K562 (cell line): Measurements from ENCODE around the gene IL13RA1. TPM values are rescaled to one million over a fixed set of nuclear protein-coding genes. Genes with fewer than 3 reads are reported as not detected.

ENCODE experiments used
- ATAC-seq: fragments of 200-7000 bp; cut with Tn5 transposase; 3 replicates; pipeline ENCODE4 v1.9.1; 2020; ENCODE audit warnings: moderate library complexity
- BruUV-seq: library from RNA; stranded (reverse); fragments of 400-500 nt; replicated peaks from 2 replicates; lab custom pipeline; 2021; lab: Mats Ljungman, UMichigan
- CTCF ChIA-PET: fragments of 300-600 bp; formaldehyde crosslinking; extraction: SDS; loops from one replicate; lab custom pipeline; 2021; ENCODE audit warnings: low intra/inter-chr PET ratio; lab: Yijun Ruan, JAX
- POLR2A ChIA-PET: fragments of 300-600, 350-650 bp; sonication (Branson Sonifier 250); formaldehyde crosslinking; extraction: SDS; loops from one replicate; lab custom pipeline; 2021; ENCODE audit warnings: antibody characterized with exemption, inconsistent platforms; lab: Yijun Ruan, JAX
- DNase-seq, 4 experiments: peaks; one replicate each; pipeline versions ENCODE4 v3.0.0 to v3.0.0-alpha.2; 2011 to 2018; ENCODE audit warnings: low spot score in 3 of 4, mixed read lengths in 3 of 4; ENCODE audit errors: extremely low read depth in 1 of 4
- FAIRE-seq: peaks from 2 replicates; lab custom pipeline; 2011; peaks lifted over from hg19 to GRCh38; lab: Jason Lieb, UNC
- H2AFZ ChIP-seq: 2 replicates; pipeline ENCODE4 v1.6.0; 2011; ENCODE audit warnings: low read depth, low read length, control low read depth, inconsistent platforms
- H3K27ac ChIP-seq: fragments of 200-600 bp; 3 replicates; pipeline ENCODE4 v1.8.0; 2011; ENCODE audit warnings: low read depth, mild to moderate bottlenecking, control low read depth, inconsistent platforms, low read length, moderate library complexity, mixed read lengths; ENCODE audit errors: extremely low read depth
- H3K27me3 ChIP-seq, 2 experiments: fragments of 300-600 bp in 1 of 2; 2 replicates in 1 of 2; 3 replicates in 1 of 2; pipeline versions ENCODE4 v1.6.0 to v1.8.0; 2011; ENCODE audit warnings: inconsistent platforms in 2 of 2, low read length in 2 of 2, mild to moderate bottlenecking in 1 of 2, mixed read lengths in 1 of 2, moderate library complexity in 1 of 2; ENCODE audit not compliant: control insufficient read depth in 2 of 2, insufficient read depth in 2 of 2
- H3K36me3 ChIP-seq: fragments of 300-600 bp; 3 replicates; pipeline ENCODE4 v1.8.0; 2011; ENCODE audit warnings: mild to moderate bottlenecking, low read length, inconsistent platforms; ENCODE audit not compliant: control insufficient read depth, insufficient read depth
- H3K4me1 ChIP-seq, 2 experiments: fragments of 200-600 bp in 1 of 2; replicated peaks in 1 of 2; 2 replicates in 1 of 2; 3 replicates in 1 of 2; pipeline versions ENCODE4 v1.5.1 to v1.8.0; 2011; ENCODE audit warnings: inconsistent platforms in 2 of 2, low read length in 2 of 2, mild to moderate bottlenecking in 1 of 2, mixed read lengths in 1 of 2, moderate library complexity in 1 of 2; ENCODE audit not compliant: control insufficient read depth in 2 of 2, insufficient read depth in 2 of 2
- H3K4me2 ChIP-seq: 2 replicates; pipeline ENCODE4 v1.6.1; 2011; ENCODE audit warnings: low read length, control low read depth, inconsistent platforms, mixed read lengths; ENCODE audit not compliant: insufficient read depth
- H3K4me3 ChIP-seq: fragments of 200-600 bp; sonication (generic), shearing (Covaris generic); 2 replicates; pipeline ENCODE4 v1.5.1; 2016; ENCODE audit warnings: control low read depth, inconsistent platforms
- H3K79me2 ChIP-seq: fragments of 200-600 bp; 3 replicates; pipeline ENCODE4 v1.8.0; 2011; ENCODE audit warnings: low read length, inconsistent platforms; ENCODE audit not compliant: control insufficient read depth, insufficient read depth
- H3K9ac ChIP-seq, 2 experiments: 2 replicates each; pipeline versions ENCODE4 v1.6.0 to v1.6.1; 2011; ENCODE audit warnings: low read depth in 2 of 2, low read length in 2 of 2, control low read depth in 1 of 2, inconsistent platforms in 1 of 2, mild to moderate bottlenecking in 1 of 2, mixed read lengths in 1 of 2; ENCODE audit not compliant: insufficient read depth in 1 of 2
- H3K9me1 ChIP-seq: one replicate; pipeline ENCODE4 v1.6.0; 2011; ENCODE audit warnings: inconsistent platforms, mild to moderate bottlenecking, low read length, moderate library complexity; ENCODE audit not compliant: control insufficient read depth, insufficient read depth
- H3K9me3 ChIP-seq: replicated peaks from 2 replicates; pipeline ENCODE4 v1.5.1; 2011; ENCODE audit warnings: low read depth, low read length, inconsistent platforms; ENCODE audit not compliant: control insufficient read depth, insufficient read depth
- H4K20me1 ChIP-seq: replicated peaks from 2 replicates; pipeline ENCODE4 v1.6.1; 2011; ENCODE audit warnings: low read length, inconsistent platforms, mixed read lengths; ENCODE audit not compliant: control insufficient read depth, insufficient read depth
- MAFG ChIP-seq: fragments of 450-650 bp; conservative IDR thresholded peaks from 2 replicates; pipeline ENCODE4 v1.6.1; 2016; ENCODE audit warnings: missing genetic modification characterization, missing compliant biosample characterization
- POLR3G ChIP-seq: IDR thresholded peaks from 2 replicates; pipeline ENCODE4 v1.6.1; 2011; ENCODE audit not compliant: insufficient read length, insufficient replicate concordance; ENCODE audit errors: extremely low read depth
- ZBTB1 ChIP-seq: sonication (generic); formaldehyde crosslinking; IDR thresholded peaks from 2 replicates; pipeline ENCODE4 v1.8.1; 2023; ENCODE audit warnings: missing genetic modification reagents, low read depth, mild to moderate bottlenecking, borderline replicate concordance
- ZNF561 ChIP-seq: fragments of 450-650 bp; formaldehyde crosslinking; conservative IDR thresholded peaks from 2 replicates; pipeline ENCODE4 v1.4.0; 2020; ENCODE audit warnings: mild to moderate bottlenecking, moderate library complexity
- WGBS: fragments of 100-300 bp; shearing (Covaris generic); methylation state at CpG from one replicate; pipeline ENCODE4 v1.1.6; 2016; ENCODE audit warnings: low coverage, mixed read lengths; ENCODE audit not compliant: insufficient coverage; ENCODE audit errors: missing lambda C conversion rate; 5-methylcytosine and 5-hydroxymethylcytosine counted together
- in situ Hi-C: fragments of 300-500 bp; cut with MboI; formaldehyde crosslinking; loops from 4 replicates; pipeline ENCODE4 v1.15.0; 2018; ENCODE audit warnings: inconsistent platforms, mixed read lengths
- intact Hi-C: fragments of 100-400 bp; cut with micrococcal nuclease; formaldehyde crosslinking; loops from 2 replicates; pipeline ENCODE4 v1.14.2; 2022
- polyA plus RNA-seq, 8 experiments: library from polyadenylated mRNA; depleted of rRNA in 4 of 8; stranded (reverse) in 5 of 8; unstranded in 3 of 8; fragments of >200 nt; fragmentation: Nextera tagmentation in 2 of 8; fragmentation: Illumina TruSeq in 1 of 8; extraction: Ambion mirVana in 2 of 8; extraction: Trizol in 1 of 8; gene quantifications; 2 replicates each; pipeline versions ENCODE4 v1.2.1 to v1.2.3, GENCODE V29; 2011 to 2014; ENCODE audit warnings: inconsistent platforms in 1 of 8, missing spikeins in 1 of 8
- total RNA-seq, 7 experiments: library from RNA; depleted of rRNA in 6 of 7; stranded (reverse); fragments of >200 nt in 6 of 7; fragmentation: Illumina TruSeq in 2 of 7; extraction: Trizol in 2 of 7; gene quantifications; 2 replicates each; pipeline versions ENCODE4 v1.2.1 to v1.2.3, GENCODE V29; 2011 to 2021; ENCODE audit warnings: low replicate concordance in 1 of 7
- TF ChIP-seq, protein P1 (sequence below): fragments of 450-650 bp; IDR thresholded peaks from 2 replicates; pipeline ENCODE4 v1.6.1; 2016
- TF ChIP-seq, protein P2 (sequence below): sonication (generic); IDR thresholded peaks from 2 replicates; pipeline ENCODE4 v1.6.1; 2016
- TF ChIP-seq, protein P3 (sequence below): fragments of 450-650 bp; IDR thresholded peaks from one replicate; pipeline ENCODE4 v1.6.1; 2018; ENCODE audit warnings: mild to moderate bottlenecking, moderate library complexity; ENCODE audit not compliant: partially characterized antibody
- TF ChIP-seq, protein P4 (sequence below): fragments of 200-800 bp; sonication (Bioruptor generic); IDR thresholded peaks from 2 replicates; pipeline ENCODE4 v1.6.1; 2016; ENCODE audit warnings: missing genetic modification characterization, missing compliant biosample characterization
- TF ChIP-seq, protein P5 (sequence below), 2 experiments: fragments of 450-650 bp; conservative IDR thresholded peaks; 2 replicates each; pipeline ENCODE4 v1.6.1; 2017; ENCODE audit warnings: mild to moderate bottlenecking in 2 of 2, moderate library complexity in 2 of 2

Gene IL13RA1
- total and polyA plus RNA-seq, 9 of the 15 experiments (the other 6 are each of a cell fraction or from before 2014, with no cell fraction given), result 2.9 to 22.9 (median 12.2) TPM

DNA sequence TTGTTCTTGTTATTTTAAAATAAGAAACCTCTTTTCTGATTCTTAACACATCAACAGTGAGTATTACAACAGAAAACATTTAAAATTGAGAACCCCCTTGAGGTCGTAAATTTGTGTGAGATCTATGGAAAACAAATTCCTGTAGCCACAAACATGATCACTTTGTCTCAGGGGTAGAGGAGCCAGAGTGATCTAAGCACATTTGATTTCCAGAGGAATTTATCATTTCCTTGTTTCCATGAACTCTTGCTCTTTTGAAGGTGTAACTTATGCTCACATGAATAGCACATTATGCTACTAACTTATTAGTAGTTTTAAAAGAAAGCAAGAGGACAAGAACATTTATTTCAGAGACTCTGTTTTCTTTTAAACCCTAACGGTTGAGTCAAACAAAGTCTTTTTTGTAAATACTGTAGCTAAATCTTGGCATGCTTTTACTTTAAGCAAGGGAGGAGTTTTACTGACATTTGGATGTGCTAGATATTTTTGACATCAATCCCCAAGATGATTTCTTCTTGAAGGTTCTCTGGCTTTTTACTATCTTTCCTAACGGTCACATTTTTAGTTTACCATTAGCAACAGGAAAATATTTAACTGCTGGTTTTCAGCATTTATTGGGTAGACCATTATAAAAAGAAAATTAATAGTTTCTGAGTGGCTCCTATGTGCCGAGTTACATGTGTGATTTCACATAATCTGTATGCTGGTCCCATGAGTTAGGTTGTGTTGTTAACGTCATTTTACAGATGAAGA, 68.3 kb downstream of the IL13RA1 start:
- no peak for DNase-seq
- BruUV-seq, result no TSS peak
- H3K79me2 ChIP-seq, result no peaks in the 10 kb centered on the region
- no peak overlapping the region for H3K9ac ChIP-seq
- H3K4me2 ChIP-seq, result no peak overlapping the region
- H3K36me3 ChIP-seq, result no peaks in the 10 kb centered on the region
- no peaks in the 10 kb centered on the region for H3K9me3 ChIP-seq
- POLR2A ChIA-PET, result interaction anchor here (0.6 kb wide), 1 partner anchor 69 kb away, joined by 3 read pairs; no protein-coding TSS in a partner anchor
- WGBS, result 23% methylated on average over 5 of the region's 5 CpGs
- no peak overlapping the region for H2AFZ ChIP-seq
- no peak overlapping the region for H3K27ac ChIP-seq
- FAIRE-seq, result no peak
- no peak overlapping the region for H3K4me3 ChIP-seq
- TF ChIP-seq, protein P1, sequence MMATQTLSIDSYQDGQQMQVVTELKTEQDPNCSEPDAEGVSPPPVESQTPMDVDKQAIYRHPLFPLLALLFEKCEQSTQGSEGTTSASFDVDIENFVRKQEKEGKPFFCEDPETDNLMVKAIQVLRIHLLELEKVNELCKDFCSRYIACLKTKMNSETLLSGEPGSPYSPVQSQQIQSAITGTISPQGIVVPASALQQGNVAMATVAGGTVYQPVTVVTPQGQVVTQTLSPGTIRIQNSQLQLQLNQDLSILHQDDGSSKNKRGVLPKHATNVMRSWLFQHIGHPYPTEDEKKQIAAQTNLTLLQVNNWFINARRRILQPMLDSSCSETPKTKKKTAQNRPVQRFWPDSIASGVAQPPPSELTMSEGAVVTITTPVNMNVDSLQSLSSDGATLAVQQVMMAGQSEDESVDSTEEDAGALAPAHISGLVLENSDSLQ, result no peak
- TF ChIP-seq POLR3G (no peak), MAFG (tag) (no peak), ZBTB1 (CRISPR knock-in tag) (no peak), ZNF561 (no peak)
- TF ChIP-seq, protein P2, sequence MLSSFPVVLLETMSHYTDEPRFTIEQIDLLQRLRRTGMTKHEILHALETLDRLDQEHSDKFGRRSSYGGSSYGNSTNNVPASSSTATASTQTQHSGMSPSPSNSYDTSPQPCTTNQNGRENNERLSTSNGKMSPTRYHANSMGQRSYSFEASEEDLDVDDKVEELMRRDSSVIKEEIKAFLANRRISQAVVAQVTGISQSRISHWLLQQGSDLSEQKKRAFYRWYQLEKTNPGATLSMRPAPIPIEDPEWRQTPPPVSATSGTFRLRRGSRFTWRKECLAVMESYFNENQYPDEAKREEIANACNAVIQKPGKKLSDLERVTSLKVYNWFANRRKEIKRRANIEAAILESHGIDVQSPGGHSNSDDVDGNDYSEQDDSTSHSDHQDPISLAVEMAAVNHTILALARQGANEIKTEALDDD, result no peak
- TF ChIP-seq, protein P3, sequence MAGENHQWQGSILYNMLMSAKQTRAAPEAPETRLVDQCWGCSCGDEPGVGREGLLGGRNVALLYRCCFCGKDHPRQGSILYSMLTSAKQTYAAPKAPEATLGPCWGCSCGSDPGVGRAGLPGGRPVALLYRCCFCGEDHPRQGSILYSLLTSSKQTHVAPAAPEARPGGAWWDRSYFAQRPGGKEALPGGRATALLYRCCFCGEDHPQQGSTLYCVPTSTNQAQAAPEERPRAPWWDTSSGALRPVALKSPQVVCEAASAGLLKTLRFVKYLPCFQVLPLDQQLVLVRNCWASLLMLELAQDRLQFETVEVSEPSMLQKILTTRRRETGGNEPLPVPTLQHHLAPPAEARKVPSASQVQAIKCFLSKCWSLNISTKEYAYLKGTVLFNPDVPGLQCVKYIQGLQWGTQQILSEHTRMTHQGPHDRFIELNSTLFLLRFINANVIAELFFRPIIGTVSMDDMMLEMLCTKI, result no peak
- TF ChIP-seq, protein P4, sequence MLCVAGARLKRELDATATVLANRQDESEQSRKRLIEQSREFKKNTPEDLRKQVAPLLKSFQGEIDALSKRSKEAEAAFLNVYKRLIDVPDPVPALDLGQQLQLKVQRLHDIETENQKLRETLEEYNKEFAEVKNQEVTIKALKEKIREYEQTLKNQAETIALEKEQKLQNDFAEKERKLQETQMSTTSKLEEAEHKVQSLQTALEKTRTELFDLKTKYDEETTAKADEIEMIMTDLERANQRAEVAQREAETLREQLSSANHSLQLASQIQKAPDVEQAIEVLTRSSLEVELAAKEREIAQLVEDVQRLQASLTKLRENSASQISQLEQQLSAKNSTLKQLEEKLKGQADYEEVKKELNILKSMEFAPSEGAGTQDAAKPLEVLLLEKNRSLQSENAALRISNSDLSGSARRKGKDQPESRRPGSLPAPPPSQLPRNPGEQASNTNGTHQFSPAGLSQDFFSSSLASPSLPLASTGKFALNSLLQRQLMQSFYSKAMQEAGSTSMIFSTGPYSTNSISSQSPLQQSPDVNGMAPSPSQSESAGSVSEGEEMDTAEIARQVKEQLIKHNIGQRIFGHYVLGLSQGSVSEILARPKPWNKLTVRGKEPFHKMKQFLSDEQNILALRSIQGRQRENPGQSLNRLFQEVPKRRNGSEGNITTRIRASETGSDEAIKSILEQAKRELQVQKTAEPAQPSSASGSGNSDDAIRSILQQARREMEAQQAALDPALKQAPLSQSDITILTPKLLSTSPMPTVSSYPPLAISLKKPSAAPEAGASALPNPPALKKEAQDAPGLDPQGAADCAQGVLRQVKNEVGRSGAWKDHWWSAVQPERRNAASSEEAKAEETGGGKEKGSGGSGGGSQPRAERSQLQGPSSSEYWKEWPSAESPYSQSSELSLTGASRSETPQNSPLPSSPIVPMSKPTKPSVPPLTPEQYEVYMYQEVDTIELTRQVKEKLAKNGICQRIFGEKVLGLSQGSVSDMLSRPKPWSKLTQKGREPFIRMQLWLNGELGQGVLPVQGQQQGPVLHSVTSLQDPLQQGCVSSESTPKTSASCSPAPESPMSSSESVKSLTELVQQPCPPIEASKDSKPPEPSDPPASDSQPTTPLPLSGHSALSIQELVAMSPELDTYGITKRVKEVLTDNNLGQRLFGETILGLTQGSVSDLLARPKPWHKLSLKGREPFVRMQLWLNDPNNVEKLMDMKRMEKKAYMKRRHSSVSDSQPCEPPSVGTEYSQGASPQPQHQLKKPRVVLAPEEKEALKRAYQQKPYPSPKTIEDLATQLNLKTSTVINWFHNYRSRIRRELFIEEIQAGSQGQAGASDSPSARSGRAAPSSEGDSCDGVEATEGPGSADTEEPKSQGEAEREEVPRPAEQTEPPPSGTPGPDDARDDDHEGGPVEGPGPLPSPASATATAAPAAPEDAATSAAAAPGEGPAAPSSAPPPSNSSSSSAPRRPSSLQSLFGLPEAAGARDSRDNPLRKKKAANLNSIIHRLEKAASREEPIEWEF (CRISPR knock-in tag), result no peak
- TF ChIP-seq, protein P5, sequence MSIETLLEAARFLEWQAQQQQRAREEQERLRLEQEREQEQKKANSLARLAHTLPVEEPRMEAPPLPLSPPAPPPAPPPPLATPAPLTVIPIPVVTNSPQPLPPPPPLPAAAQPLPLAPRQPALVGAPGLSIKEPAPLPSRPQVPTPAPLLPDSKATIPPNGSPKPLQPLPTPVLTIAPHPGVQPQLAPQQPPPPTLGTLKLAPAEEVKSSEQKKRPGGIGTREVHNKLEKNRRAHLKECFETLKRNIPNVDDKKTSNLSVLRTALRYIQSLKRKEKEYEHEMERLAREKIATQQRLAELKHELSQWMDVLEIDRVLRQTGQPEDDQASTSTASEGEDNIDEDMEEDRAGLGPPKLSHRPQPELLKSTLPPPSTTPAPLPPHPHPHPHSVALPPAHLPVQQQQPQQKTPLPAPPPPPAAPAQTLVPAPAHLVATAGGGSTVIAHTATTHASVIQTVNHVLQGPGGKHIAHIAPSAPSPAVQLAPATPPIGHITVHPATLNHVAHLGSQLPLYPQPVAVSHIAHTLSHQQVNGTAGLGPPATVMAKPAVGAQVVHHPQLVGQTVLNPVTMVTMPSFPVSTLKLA (conservative IDR thresholded peaks at IDR 0.05), result no peak
- no peaks in the 10 kb centered on the region for H3K27me3 ChIP-seq
- H3K9me1 ChIP-seq, result no peaks in the 10 kb centered on the region
- H3K4me1 ChIP-seq, result no peaks in the 10 kb centered on the region; a peak in 1 of 5 replicates
- no peaks in the 10 kb centered on the region for H4K20me1 ChIP-seq
- no peak for ATAC-seq
- CTCF ChIA-PET, result no interaction called here
- intact Hi-C loops, result no loop called here
- in situ Hi-C loops, result no loop called here
